HG02610 (cell line): Measurements from ENCODE around the gene AKT1.

Experiments used
- ATAC-seq: cut with Tn5 transposase; IDR thresholded peaks from one replicate; pipeline ENCODE4 v1.9.1; 2021; ENCODE audit warnings: mild to moderate bottlenecking, moderate library complexity; ENCODE audit not compliant: unreplicated experiment

Gene AKT1

DNA sequence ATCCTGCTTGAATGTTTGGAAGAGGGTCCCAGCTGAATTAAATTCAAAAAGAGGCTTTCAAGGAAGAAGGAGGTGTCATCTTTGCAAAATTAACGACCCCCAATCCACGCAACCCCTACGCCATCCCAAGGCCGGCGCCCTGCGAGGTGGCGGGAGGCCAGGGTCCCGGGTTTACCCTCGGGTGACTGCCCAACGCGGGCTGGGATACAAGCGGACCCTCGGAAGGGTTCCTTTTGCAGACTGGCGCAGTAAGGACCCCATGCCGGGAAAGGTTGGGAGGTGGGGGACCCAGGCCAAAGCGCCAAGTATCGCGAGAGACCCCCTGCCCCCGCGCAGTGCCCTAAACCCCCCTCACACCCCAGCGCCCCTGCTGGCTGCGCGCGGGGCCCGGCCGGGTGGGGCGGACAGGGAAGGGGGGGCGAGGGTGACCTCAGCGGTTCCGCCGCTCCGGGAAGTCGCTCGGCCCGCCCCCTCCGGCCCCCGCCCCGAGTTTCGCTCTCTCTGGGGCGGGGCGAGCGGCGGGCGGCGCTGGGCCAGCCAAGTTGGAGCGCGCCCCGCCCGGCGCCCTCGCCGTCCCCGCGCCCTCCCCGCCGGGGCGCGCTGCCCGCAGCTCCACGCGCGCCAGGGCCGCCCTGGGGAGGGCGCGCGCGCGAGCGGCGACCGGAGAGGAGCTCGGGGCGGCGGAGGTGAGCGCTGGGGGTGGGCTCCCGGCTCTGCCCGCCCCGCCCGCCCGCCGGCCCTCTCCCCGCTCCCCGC, 4.6 kb upstream of the AKT1 start:
- ATAC-seq = no peak

- ATAC-seq = no peak
Observed at GRCh38 chr14:104799244-104800014, 3.9 kb upstream of the AKT1 start.

DNA sequence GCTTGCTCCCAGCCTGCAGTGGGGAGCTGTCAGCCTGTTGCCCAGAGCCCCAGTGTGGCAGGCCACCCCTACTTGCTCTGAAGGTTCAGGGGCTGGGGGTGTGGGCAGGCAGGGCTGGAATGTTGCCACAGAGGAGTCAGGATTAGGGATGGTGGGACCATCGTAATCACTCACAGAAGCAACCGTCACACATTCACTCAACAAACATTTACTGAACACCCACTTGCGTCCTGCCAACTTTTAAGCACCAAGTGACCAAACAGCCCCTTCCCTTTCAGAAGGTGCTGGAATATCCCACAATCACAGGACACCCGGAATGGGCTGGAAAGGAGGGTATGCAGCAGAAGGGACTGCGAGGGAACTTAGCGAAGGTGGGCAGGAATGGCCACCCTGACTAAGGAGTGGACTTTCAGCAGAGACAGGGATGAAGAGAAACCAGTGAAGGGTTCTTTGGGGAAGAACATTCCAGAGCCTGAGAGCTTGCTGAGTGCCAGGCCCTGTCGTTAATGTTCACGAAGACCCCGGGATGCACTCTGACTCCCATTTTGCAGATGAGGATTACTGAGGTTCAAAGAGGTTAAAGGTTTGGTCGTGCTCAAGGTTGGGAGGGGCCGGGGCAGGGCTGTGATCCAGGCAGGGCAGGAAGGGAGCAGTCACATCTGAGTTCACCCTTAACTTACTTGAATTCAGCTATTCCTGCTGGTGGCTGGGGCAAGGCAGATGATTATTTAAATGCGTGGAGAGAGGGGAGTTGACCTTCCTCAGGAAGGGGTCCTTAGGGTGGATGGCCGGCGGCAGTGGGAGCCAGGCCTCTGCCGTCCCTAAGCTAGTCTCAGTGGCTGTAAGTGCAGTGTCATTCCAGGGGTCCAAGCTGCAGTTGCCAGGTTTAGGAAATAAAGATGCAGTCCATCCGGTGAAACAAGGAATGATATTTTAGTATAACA, 3.0 kb upstream of the AKT1 start:
- no peak for ATAC-seq

- no peak for ATAC-seq
Observed at GRCh38 chr14:104797115-104798044, 1.8 kb upstream of the AKT1 start.

DNA sequence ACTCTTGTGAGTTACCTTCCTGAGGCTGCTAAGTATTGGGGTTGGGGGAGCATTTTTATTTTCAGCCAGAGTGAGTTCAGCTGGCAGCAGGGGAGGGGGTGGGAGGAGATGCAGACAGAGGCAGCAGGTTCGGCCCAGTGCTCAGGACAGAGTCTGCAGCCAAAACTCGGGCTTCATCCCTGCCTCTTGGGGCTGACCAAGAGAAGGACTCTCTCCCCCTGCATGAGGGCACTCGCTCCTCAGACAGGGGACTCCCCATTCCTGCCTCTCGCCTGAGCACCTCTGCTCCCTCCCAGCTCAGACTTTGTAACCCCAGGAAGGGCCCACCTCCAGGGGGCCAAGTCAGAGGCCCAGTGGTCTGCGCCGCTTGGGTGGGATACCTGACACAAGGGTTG, 1.1 kb upstream of the AKT1 start:
- ATAC-seq = no peak

GRCh38 chr14:104795781-104796686, 486 bp upstream of the AKT1 start:
- no peak for ATAC-seq

DNA sequence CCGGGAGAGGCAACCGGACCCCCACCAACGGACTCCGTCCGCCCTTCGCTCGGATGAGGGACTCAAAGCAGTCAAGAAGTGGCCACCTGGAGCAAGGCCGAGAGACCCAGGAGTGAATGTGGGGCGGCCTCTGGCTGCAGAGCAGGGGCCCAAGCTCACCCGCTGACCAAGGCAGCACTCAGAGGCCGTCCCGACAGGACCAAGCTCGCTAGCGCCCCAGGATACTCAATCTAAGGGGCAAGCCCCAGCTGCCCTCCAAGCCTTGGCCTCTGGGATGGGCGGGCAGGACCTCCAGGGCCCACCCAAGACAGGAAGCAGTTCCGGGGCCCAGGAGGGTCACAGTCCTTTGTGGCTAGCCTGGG, 936 bp downstream of the AKT1 start:
- ATAC-seq = no peak

DNA sequence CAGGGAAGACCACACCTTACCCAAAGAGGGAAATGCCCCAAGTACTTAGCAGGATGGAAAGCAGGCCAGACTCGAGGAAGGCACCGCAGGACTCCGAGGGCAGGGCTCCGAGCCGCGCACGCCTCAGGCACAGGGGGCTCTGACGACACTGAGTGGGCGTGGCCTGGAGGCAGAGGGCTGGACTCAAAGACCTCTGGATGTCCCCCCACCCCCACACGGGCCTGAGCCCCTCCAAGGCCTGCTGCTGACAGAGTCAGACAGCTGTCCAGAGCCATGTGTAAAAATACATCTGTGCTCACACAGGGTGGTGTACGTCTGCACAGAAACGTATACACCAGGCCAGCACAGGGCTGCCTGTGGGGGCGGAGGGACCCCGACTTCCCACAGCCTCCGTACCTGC, 1.4 kb downstream of the AKT1 start:
- ATAC-seq = no peak

DNA sequence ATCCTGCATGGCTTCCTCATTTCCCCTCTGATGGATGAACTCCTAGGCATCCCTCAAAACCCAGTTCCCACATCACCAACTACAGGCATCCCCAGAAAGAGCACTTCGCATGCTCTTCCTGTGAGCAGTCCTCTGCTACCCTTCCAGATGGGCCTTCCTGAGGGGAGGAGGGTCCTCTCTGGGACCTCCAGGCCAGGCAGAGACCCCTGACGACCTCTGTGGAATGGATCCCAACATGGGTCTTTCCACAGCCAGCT, 1.9 kb downstream of the AKT1 start:
- ATAC-seq = no peak

- no peak for ATAC-seq
Observed at GRCh38 chr14:104792945-104793702, 2.4 kb downstream of the AKT1 start.

- ATAC-seq = no peak
Observed at GRCh38 chr14:104792101-104792884, 3.3 kb downstream of the AKT1 start.

DNA sequence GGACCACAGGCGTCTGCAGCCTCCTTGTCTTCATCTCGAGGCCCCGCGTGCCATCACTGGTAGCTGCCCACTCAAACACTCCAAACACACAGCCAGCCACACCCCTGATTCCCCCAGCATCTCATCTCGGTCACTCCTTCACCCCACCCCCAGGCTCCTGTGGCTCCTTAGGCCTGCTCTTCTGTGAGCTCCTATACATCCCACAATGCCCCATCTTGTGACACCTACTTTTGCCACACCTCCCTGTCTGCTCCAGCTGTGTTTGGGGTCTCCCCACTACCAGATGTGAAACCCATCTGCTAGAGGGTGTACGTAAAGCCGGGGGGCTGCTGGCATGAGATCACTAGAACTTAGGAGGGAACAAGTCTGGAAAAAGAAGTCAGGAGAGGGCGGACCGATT, 4.1 kb downstream of the AKT1 start:
- no peak for ATAC-seq

DNA sequence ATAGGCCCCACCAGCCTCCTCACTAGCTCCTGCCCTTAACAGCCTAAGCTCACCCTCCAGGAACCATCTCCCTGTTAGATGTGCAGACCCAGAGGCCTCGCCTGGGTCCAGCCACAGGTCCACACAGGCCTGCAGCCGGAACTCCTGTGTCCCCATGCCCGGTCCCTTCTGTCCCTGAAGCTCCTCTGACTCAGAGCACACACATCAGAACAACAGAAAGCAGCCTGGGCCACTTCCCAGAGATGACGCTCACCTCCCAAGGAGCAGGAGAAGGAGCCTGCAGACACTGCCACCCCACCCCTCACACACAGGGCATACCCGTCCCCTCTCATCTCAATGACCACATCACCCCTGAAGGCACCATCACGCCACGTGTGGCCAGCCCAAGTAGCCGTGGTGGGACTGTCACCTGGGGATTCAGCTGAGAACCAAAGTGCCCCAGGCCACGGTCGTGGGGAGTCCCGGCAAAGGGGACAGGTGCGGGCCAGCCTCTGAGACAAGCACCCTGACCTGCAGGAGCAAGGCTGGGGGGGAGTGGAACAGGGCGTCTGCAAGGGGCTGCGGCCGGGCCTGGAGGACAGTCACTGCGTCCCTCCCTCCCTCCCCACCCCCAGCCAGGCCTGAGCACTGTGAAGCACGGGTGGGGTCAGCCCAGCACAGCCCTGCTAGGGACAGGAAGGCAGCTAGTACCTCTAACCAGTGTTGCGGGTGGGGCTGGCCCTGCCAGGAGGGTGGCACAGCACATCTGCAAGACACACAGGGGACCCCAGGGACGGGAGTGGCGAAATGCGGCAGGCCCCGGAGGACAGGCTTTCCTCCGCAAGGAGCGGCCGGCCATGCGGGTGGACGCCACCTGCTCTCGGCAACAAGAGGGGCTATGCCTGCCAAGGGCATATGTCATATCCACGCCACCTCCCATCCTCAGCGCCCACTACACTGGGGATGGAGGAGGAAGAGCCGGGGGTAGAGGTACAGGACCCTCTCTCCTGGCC, 5.5 kb downstream of the AKT1 start:
- no peak for ATAC-seq

GRCh38 chr14:104788873-104789663, 6.5 kb downstream of the AKT1 start:
- no peak for ATAC-seq

- no peak for ATAC-seq
Observed at GRCh38 chr14:104788161-104788818, 7.3 kb downstream of the AKT1 start.

DNA sequence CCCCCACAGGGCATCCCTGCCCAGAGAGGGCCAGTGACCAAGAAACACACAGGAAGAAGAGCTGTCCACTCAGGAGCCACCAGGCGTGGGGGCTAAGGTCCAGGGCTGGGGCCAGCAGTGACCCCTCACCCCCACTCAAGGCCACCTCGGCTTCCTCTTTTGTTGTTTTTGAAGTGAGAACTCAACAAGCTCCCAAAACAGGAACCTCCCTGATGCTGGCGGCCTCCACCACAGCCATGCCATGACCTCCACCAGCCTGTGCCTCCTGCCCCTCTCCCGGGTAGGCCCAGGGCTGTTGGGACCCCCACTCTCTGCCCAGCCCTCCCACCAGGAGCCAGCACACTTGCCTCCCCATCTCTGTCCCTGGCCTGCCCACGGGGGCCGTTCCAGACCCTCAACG, 7.8 kb downstream of the AKT1 start:
- no peak for ATAC-seq
